Smooth muscle cell (in vitro differentiated cells): ENCODE data around the gene CEP85L. TPM values are rescaled to one million over a fixed set of nuclear protein-coding genes. Genes with fewer than 3 reads are reported as not detected.

Experiments
- DNase-seq: peaks from one replicate; lab custom pipeline; 2025; ENCODE audit not compliant: unreplicated experiment; lab: John Stamatoyannopoulos, UW
- H2AFZ ChIP-seq: fragments of 200-600 bp; sonication (generic); 2 replicates; pipeline ENCODE4 v1.6.0; 2016; ENCODE audit warnings: antibody characterized with exemption, low read depth, mild to moderate bottlenecking
- H3F3A ChIP-seq: fragments of 200-600 bp; sonication (generic); 2 replicates; pipeline ENCODE4 v1.6.0; 2017; ENCODE audit warnings: antibody characterized with exemption, low read depth
- H3K27ac ChIP-seq: fragments of 200-600 bp; sonication (generic); 2 replicates; pipeline ENCODE4 v1.5.1; 2016; ENCODE audit warnings: low read depth, mild to moderate bottlenecking
- H3K27me3 ChIP-seq: fragments of 200-600 bp; sonication (generic); 2 replicates; pipeline ENCODE4 v1.6.1; 2016; ENCODE audit warnings: low read depth, mild to moderate bottlenecking
- H3K36me3 ChIP-seq: fragments of 200-600 bp; sonication (generic); 2 replicates; pipeline ENCODE4 v1.5.1; 2016; ENCODE audit warnings: low read depth
- H3K4me1 ChIP-seq: fragments of 200-600 bp; sonication (generic); 2 replicates; pipeline ENCODE4 v1.5.1; 2016; ENCODE audit warnings: low read depth
- H3K4me2 ChIP-seq: fragments of 200-600 bp; sonication (generic); 2 replicates; pipeline ENCODE4 v1.6.0; 2016; ENCODE audit warnings: mild to moderate bottlenecking
- H3K4me3 ChIP-seq: fragments of 200-600 bp; sonication (generic); 2 replicates; pipeline ENCODE4 v1.5.1; 2016; ENCODE audit warnings: mild to moderate bottlenecking
- H3K79me2 ChIP-seq: fragments of 200-600 bp; sonication (generic); 2 replicates; pipeline ENCODE4 v1.6.0; 2016; ENCODE audit warnings: low read depth, mild to moderate bottlenecking
- H3K9ac ChIP-seq: fragments of 200-600 bp; sonication (generic); 2 replicates; pipeline ENCODE4 v1.6.0; 2016; ENCODE audit warnings: low read depth
- H3K9me3 ChIP-seq: fragments of 200-600 bp; sonication (generic); replicated peaks from 2 replicates; pipeline ENCODE4 v1.5.1; 2016; ENCODE audit warnings: low read depth
- H4K20me1 ChIP-seq: fragments of 200-600 bp; sonication (generic); 2 replicates; pipeline ENCODE4 v1.6.0; 2016; ENCODE audit warnings: low read depth
- CTCF ChIP-seq: fragments of 200-600 bp; sonication (generic); IDR thresholded peaks from 2 replicates; pipeline ENCODE4 v1.5.1; 2017; ENCODE audit warnings: borderline replicate concordance, mild to moderate bottlenecking, antibody characterized with exemption; ENCODE audit not compliant: insufficient read depth, poor library complexity, severe bottlenecking
- WGBS: methylation state at CpG from one replicate; pipeline ENCODE4 v1.1.7; 2016; ENCODE audit warnings: low lambda C conversion rate; 5-methylcytosine and 5-hydroxymethylcytosine counted together
- polyA plus RNA-seq: library from polyadenylated mRNA; unstranded; fragments of >200 nt; fragmentation: Nextera tagmentation; extraction: Ambion mirVana; gene quantifications from 2 replicates; pipeline ENCODE4 v1.2.1, GENCODE V29; 2016
- total RNA-seq: library from RNA; depleted of rRNA; stranded (reverse); fragments of >200 nt; gene quantifications from 2 replicates; pipeline ENCODE4 v1.2.3, GENCODE V29; 2014

The CEP85L gene
- total and polyA plus RNA-seq, 2 experiments from 2014 or later = 36.5 to 65.6 TPM

- TF ChIP-seq CTCF = no peak
- H3K4me1 ChIP-seq = no peaks in the 10 kb centered on the region
These were observed 61.6 kb downstream of the CEP85L start for GRCh38 chr6:118589649-118590365.

GRCh38 chr6:118589186-118589585 lies 62.2 kb downstream of the CEP85L start:
- Histone ChIP-seq H3K79me2 (peaks cover 36% of the 10 kb centered on the region), H3K9me3 (no peaks in the 10 kb centered on the region), H3K4me3 (no peak overlapping the region), H3K9ac (no peak overlapping the region), H3F3A (peaks cover 3% of the 10 kb centered on the region), H3K27me3 (no peaks in the 10 kb centered on the region), H3K4me2 (no peak overlapping the region), H3K27ac (no peak overlapping the region), H3K36me3 (no peaks in the 10 kb centered on the region), H2AFZ (no peak overlapping the region), H4K20me1 (peaks cover 99% of the 10 kb centered on the region), H3K4me1 (no peaks in the 10 kb centered on the region)
- no peak for TF ChIP-seq CTCF
- DNase-seq = no peak
- 98% methylated on average over 4 of the region's 4 CpGs for WGBS

More at GRCh38 chr6:118589649-118590365, 61.6 kb downstream of the CEP85L start:
- Histone ChIP-seq H3K27me3 (no peaks in the 10 kb centered on the region), H3F3A (peaks cover 3% of the 10 kb centered on the region), H4K20me1 (peaks cover 97% of the 10 kb centered on the region), H3K27ac (no peak overlapping the region), H3K36me3 (no peaks in the 10 kb centered on the region), H3K4me2 (no peak overlapping the region), H3K79me2 (peaks cover 41% of the 10 kb centered on the region), H2AFZ (no peak overlapping the region), H3K4me3 (no peak overlapping the region), H3K9ac (no peak overlapping the region), H3K9me3 (no peaks in the 10 kb centered on the region)
- no peak for DNase-seq
- WGBS = 70% methylated on average over 6 of the region's 6 CpGs

DNA sequence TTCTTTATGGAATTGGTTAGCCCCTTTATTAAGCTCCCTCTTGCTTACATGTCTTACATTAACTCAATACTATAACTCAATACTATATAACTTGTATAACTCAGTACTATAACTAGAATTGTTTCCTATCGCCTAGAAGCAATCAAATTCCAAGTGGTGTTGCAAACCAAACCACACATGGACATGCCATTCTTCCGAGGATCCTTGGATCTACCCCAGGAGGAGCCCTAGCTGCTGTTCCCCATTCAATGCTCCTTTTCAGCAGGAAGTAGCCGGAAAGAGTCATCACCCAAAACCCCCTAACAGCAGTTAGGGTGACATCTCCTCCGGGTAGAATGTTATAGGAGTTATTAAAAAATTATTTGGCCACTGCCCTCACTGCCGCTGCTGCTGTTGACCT lies 62.8 kb downstream of the CEP85L start:
- H3K27me3 ChIP-seq = no peaks in the 10 kb centered on the region
- H3K36me3 ChIP-seq = no peaks in the 10 kb centered on the region
- H3K9ac ChIP-seq = no peak overlapping the region
- no peak overlapping the region for H3K4me3 ChIP-seq
- 96% methylated on average over 5 of the region's 5 CpGs for WGBS
- peaks cover 30% of the 10 kb centered on the region for H3K79me2 ChIP-seq
- no peaks in the 10 kb centered on the region for H3K4me1 ChIP-seq
- peaks cover 3% of the 10 kb centered on the region for H3F3A ChIP-seq
- no peaks in the 10 kb centered on the region for H3K9me3 ChIP-seq
- no peak overlapping the region for H3K27ac ChIP-seq
- no peak for DNase-seq
- H4K20me1 ChIP-seq = peaks cover 99% of the 10 kb centered on the region
- no peak overlapping the region for H2AFZ ChIP-seq
- no peak overlapping the region for H3K4me2 ChIP-seq
- no peak for TF ChIP-seq CTCF

GRCh38 chr6:118586746-118587485 lies 64.5 kb downstream of the CEP85L start:
- Histone ChIP-seq H3K36me3 (no peaks in the 10 kb centered on the region), H3K9ac (no peak overlapping the region), H3K27ac (no peak overlapping the region), H3K79me2 (peaks cover 15% of the 10 kb centered on the region), H3K9me3 (no peaks in the 10 kb centered on the region), H3K4me3 (no peak overlapping the region), H3K4me2 (no peak overlapping the region), H3F3A (peaks cover 3% of the 10 kb centered on the region), H4K20me1 (peaks cover 100% of the 10 kb centered on the region), H3K4me1 (no peaks in the 10 kb centered on the region), H3K27me3 (no peaks in the 10 kb centered on the region), H2AFZ (no peak overlapping the region)
- WGBS = 89% methylated on average over 5 of the region's 5 CpGs
- TF ChIP-seq CTCF = no peak
- DNase-seq = no peak
